Measurements from ENCODE around the gene WDR49.

Gene WDR49

DNA sequence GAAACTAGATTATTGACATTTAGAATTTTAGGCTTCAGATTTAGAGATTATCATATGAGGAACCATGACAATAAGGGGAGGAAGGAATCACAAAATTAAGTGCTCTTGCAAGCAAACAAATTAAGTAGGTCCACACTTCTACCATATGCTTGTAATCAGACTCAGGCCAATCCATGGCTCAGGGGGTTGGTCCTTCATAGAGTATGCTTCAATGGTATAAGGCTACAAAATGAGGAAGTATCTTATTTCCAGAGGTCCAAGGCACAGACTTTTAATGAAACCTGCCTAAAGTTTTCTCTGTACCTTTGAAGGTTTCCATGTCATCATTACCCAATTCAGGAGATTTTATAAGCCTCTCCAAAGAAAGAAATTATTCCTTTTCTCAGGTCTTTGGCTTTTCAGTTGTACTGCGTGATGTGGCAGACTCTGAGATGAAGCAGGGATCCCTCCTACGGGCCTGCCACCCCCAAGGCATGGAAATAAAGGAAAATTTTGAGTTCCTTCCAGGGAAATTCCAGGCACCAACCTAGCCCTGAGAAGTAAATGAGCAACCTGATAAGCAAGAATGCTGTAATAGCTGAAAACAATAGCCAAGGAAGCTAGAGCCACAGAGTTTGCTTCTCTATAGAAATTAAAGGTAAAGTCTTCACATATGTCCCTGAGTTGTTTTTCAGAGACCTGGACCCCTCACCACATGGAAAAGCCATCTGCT lies 216.2 kb downstream of the WDR49 start:
- H3K4me3 ChIP-seq, result no peak overlapping the region
- no peak overlapping the region for H3K27ac ChIP-seq
